ENCODE measurements around the gene LAMC3.

Gene LAMC3

DNA sequence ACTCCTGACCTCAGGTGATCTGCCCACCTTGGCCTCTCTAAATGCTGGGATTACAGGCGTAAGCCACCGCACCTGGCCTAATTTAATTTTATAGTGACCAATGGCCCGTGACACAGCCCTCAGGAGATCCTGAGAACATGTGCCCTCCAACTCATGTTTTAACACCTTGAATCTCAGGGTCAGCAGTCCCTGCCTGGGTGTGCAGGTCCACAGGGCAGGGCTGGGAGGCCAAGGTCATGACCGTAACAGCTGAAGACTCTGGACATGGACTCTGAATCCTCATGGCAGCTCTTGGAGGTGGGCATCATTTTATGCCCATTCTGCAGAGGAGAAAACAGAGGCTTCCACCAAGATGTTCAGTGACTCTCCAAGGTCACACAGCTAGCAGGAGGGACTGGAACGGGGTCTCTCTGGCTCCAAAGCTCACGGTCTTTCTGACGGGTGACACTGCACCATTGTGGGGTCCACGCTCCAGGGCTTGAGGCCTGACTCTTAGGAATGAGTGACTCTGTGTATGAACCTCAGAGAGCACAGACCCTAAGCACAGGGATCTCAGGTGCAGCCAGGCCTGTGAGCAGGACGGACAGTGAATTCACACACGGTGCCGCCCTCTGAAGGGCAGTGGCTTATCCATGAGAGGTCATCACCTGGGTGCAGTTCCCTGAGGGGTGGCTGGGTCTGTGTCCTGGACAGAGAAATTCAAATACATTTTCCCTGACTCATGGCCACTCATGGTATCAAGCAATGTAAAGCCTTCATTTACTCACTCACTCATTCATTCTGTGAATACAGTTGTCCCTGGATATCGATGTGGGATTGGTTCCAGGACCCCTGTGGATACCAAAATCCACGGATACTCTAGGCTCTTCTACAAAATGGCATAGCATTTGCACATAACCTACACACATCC, 32.8 kb upstream of the LAMC3 start:
- in situ Hi-C loops (cut with MboI; ENCODE audit: low pct_unique_long_range_greater_than_20kb, low sequenced_read_pairs), result no loop called here
- no peak for DNase-seq

- no peak for DNase-seq
- in situ Hi-C loops (cut with MboI; ENCODE audit: low pct_unique_long_range_greater_than_20kb, low sequenced_read_pairs), result no loop called here
Observed at GRCh38 chr9:130977811-130978221, 31.2 kb upstream of the LAMC3 start.

DNA sequence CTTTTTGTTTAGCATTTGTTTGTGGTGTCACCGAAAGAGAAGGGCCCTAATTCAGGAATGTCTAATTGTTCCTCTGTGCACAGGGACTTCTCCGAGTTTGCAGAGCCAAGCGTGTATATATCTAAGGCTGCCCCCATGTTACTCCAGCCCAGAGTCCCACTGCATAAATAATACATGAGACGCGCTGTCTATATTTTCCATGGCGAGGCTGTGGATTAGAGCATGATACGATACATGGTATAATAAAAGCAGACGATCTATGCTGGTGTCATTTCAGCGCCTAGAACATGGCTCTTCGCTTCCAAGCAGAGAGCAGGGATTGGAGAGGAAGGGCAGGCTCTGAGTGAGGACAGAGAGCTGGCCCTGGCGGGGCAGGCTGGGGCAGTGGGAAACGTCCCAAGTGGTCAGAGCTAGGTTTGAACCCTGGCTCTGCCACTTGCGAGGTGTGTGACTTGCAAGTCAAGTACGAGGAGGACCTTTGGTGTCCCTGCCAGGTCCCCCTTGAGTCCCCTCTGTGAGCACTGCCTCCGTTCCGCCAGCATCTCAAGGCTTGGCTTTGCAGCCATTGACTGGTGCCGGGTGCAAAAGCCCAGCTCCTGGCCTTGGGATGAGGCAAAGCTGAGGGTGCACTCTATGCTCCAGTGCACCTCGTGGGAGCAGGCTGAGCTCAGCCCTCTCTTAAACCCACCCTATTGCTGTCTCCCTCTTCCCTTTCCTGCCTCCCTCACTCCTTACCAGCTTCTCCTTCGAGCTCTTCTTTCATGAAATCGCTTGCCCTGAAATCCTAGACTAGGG, 29.2 kb upstream of the LAMC3 start:
- DNase-seq, result no peak
- in situ Hi-C loops (cut with MboI; ENCODE audit: low pct_unique_long_range_greater_than_20kb, low sequenced_read_pairs), result no loop called here

DNA sequence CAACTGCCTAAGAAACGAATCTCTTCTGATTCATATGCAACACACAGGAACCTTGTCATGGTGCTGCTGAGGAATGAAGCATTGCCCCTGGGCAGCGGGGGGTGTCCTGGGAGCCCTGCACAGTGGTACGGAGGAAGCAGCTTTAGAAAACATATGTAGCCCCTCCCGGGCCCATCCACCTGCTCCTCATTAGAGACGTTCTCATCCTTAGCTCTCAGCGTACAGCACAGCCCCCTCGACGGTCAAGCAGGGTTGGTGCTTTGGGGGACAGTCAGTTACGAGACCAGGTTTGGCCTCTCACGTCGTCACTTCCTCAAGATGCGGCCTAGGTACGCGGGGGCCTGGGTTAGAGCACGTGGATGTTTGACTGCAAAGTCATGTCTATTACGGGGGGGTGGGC, 28.4 kb upstream of the LAMC3 start:
- in situ Hi-C loops (cut with MboI; ENCODE audit: low pct_unique_long_range_greater_than_20kb, low sequenced_read_pairs), result no loop called here
- DNase-seq, result no peak

DNA sequence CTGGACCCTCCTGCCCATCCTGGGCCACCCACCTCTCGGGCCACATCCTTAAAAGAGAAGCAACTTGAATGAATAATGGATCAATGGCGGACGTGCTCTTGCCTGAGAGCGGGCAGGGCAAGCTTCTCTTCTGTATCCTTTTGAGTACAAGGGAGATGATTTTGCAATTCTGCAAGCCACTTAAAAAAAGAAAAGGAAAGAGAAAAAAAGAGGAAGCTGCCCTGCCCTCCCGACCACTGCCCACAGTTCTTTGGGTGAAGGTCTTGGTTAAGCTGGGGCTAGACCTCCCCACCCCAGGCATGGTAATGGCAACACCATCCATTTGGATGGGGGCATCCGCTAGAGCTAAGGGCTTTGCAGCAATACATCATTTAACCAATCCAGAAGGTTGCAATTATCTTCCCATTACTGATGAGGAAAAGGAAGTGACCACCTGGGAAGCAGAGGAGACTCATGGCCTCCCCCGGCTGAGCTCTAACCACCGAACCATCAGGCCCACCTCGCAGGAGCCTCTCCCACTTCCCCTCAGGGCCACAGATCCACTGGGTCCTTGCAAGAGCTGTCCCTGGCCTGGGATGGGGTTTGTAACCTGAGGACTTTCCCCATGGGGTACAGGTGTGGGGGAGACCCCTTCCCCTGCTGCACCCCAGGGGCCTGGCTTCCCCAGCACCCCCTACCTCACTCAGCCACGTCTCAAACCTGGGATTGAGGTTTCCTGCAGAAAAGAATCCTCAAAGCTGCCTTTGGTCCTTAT, 27.8 kb upstream of the LAMC3 start:
- in situ Hi-C loops (cut with MboI; ENCODE audit: low pct_unique_long_range_greater_than_20kb, low sequenced_read_pairs), result no loop called here
- peak; percentile 76 for DNase-seq

DNA sequence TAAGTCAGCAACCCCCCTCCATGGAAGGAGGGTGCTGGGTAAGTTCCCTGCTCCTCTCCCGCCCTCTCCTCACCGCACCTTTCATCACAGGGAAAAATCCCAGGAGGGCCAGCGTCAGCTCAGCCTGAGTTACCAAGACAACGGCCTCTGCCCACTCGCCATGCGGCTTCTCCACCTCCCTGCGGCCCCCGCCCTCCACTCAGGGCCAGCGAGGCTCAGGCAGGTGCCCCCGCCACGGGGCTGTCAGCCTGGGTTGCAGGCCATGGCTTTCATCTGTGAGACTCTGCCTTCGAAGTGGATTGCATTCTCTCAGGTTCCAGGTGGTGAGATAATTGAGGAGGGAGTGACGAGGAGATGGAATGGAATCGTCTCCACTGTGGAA, 27.2 kb upstream of the LAMC3 start:
- in situ Hi-C loops (cut with MboI; ENCODE audit: low pct_unique_long_range_greater_than_20kb, low sequenced_read_pairs), result no loop called here
- DNase-seq, result no peak

DNA sequence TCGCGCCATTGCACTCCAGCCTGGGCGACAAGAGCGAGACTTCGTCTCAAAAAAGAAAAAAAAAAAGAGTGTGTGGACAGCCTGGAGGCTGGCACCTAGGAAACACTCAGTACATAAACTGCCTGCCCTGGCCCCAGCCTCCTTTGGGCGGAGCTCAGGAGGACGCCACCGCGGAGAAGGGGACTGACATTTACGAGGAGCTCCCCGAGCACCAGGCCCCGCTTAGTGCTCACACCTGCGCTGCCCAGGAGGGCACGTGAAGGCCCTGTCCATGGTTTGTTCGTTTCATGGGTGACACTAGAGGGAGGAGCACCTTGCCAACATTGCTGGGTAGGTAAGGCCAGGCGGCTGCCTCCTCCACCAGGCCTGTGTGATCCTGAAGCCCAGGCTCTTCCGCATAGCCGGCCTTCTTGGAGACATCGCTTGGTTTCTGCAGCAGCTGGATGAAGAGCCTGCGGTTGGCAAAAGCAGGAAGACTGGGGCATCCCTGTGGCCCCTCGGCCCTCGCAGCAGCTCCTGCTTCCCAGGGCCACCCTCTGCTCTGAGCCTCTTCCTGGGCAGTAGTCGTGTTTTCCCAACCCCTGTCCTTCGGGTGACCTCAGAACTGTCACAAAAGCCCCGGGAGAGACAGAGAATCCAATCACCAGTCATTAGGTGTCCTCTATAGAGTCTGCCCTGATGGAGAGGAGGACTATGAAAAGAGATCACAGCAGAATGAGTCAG, 26.2 kb upstream of the LAMC3 start:
- DNase-seq, result no peak
- in situ Hi-C loops (cut with MboI; ENCODE audit: low pct_unique_long_range_greater_than_20kb, low sequenced_read_pairs), result no loop called here

- DNase-seq, result no peak
- in situ Hi-C loops (cut with MboI; ENCODE audit: low pct_unique_long_range_greater_than_20kb, low sequenced_read_pairs), result no loop called here
Observed at GRCh38 chr9:130983359-130983670, 25.7 kb upstream of the LAMC3 start.

DNA sequence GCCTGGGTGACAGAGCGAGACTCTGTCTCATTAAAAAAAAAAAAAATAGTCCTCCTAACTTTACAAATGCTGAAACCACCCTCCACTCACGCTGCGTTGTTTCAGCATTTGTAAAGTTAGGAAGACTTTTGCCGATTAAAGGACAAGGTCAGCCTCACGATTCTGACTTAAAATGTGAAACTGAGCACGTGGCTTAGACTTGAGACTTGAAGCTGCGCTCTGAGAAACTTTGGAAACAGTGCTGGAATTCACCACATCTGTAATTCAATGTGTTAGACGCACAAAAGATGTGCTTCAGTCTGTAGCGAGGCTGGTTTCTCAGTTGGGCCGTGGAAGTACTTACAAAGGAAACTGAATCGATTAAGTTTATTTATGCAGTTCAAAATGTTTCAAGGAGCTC, 25.0 kb upstream of the LAMC3 start:
- in situ Hi-C loops (cut with MboI; ENCODE audit: low pct_unique_long_range_greater_than_20kb, low sequenced_read_pairs), result no loop called here
- DNase-seq, result no peak

GRCh38 chr9:130984521-130984920, 24.5 kb upstream of the LAMC3 start:
- in situ Hi-C loops (cut with MboI; ENCODE audit: low pct_unique_long_range_greater_than_20kb, low sequenced_read_pairs), result no loop called here

GRCh38 chr9:130985029-130985428, 23.9 kb upstream of the LAMC3 start:
- no peak for DNase-seq
- in situ Hi-C loops (cut with MboI; ENCODE audit: low pct_unique_long_range_greater_than_20kb, low sequenced_read_pairs), result no loop called here

More at GRCh38 chr9:130984521-130984920, 24.5 kb upstream of the LAMC3 start:
- no peak for DNase-seq

DNA sequence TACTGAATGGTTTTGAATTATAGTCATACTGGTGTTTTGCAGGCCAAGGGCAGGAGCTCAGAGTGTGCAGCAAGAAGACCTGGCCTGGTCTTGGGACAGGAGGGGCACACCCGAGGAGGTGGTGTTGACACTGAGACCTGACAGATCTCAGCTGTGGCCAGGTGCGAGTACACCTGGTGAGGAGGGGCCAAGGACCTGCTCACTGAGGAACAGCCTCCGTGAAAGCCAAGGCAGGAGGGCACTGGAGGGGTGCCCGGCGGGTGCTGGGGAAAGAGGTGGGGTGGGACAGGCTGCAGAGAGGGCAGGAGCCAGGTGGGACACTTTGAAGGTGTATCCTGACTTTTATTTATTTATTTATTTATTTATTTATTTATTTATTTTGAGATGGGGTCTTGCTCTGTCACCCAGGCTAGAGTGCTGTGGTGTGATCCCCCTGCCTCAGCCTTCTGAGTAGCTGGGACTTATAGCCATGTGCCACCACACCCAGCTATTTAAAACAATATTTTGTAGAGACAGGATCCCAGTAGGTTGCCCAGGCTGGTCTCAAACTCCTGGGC, 23.3 kb upstream of the LAMC3 start:
- no peak for DNase-seq
- in situ Hi-C loops (cut with MboI; ENCODE audit: low pct_unique_long_range_greater_than_20kb, low sequenced_read_pairs), result no loop called here

DNA sequence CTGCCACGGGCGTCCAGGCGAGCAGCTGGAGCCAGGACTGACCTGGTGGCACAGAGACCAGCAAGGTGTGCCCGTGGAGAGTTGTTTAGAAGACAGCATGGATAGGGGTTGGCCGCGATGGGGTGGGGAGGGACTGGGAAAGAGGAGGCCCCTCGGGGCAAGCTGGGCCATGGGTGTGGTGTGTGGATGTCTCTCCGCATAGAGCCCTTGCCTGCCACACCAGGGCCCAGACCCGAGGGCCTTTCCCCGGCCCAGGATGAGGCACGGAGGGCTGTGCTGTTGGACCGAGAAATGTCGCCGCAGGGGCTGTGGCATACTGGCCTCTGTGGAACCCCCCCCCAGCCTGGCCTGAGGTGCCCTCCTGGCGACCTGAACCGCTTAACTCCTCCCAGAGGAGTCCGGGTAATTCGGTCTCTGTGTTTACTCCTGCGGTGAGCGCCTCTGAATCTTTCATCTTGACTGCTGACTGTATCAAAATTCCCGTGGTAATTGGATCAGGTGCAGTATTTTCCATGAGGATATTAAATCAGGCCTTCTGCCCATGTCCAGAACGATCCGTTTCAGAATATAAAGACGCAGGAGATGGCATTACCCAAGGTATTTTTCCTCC, 22.5 kb upstream of the LAMC3 start:
- in situ Hi-C loops (cut with MboI; ENCODE audit: low pct_unique_long_range_greater_than_20kb, low sequenced_read_pairs), result no loop called here
- DNase-seq, result no peak

DNA sequence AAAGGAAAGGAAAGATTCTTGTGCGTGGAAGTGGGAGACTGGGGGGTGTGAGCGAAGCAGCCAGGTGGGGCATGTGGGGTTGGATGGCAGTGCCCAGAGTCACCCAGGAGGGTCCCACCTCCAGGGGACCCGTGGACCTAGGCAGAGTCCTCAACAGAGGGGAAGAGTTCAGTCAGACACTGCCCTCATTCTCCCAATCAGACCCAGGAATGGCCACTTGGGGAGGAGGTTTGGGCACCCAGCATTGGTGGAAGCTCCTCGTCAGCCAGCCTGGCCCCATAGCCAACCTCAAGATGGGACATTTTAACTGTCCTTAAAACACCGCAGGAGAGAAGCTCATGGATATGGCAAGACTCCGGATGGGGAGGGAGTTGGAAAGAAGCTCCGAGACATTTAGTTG, 21.9 kb upstream of the LAMC3 start:
- DNase-seq, result no peak
- in situ Hi-C loops (cut with MboI; ENCODE audit: low pct_unique_long_range_greater_than_20kb, low sequenced_read_pairs), result no loop called here

DNA sequence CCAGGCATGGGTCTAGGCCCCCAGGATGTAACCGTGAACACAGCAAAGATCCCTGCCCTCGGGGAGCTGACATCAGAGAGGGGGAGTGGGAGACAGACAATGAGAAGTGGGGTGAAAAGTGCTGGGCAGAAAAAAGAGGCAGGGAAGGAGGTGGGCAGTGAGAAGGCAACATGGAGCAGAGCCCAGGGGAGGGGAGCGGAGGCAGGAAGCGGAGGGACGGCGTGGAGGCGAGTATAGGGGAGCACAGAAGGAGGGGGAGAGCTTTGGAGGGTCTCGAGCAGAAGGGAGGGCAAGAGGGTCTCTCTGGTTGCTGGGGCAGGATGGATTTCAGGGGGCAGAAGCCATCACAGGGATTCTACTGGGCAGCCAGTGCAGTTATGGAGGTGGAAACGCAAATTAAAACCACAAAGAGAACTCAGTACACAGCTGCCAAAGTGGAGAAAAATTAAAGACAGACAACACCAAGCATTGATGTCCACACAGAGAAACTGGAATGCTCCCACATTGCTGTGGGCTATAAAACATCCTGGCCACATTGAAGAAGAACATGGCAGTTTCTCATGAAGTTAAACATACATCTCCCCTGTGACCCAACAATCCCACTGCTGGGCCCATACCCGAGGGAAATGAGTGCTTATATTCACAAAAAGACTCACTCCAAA, 21.1 kb upstream of the LAMC3 start:
- in situ Hi-C loops (cut with MboI; ENCODE audit: low pct_unique_long_range_greater_than_20kb, low sequenced_read_pairs), result no loop called here
- no peak for DNase-seq

DNA sequence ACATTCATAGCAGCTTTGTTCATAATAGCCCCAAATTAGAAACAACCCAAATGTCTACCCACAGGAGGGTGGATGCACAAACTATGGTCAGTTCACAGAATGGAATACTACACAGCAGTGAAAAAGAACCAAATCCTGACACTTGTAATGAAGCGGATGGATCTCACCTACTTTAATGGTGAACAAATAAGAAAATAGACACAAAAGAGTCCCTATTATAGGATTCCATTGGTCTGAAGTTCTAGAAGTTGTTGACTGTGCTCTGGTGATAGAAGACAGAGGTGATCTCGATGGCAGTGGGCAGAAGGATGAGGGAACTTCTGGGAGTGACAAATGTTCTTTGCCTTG, 20.6 kb upstream of the LAMC3 start:
- in situ Hi-C loops (cut with MboI; ENCODE audit: low pct_unique_long_range_greater_than_20kb, low sequenced_read_pairs), result no loop called here
- DNase-seq, result no peak

- in situ Hi-C loops (cut with MboI; ENCODE audit: low pct_unique_long_range_greater_than_20kb, low sequenced_read_pairs), result no loop called here
- DNase-seq, result no peak
Observed at GRCh38 chr9:130988905-130989304, 20.1 kb upstream of the LAMC3 start.

DNA sequence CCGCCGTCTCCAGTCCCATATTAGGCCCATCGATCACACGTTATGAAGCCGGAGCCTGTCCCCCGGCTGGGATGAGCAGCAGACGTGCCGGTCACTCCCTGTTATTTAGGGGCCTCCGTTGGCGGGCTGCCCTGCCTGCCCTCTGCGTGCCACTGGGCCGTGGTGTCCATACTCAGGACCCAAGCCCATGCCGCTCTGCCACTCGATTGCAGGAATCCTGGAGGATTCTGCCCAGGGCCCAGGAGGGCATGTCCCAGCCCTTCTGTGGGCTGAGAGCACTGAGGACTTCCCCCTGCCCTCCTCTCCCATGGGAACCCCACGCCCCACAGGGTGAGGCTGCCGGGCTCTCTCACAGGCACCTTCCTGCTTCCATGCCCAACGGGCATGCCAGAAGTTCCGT, 19.6 kb upstream of the LAMC3 start:
- no peak for DNase-seq
- in situ Hi-C loops (cut with MboI; ENCODE audit: low pct_unique_long_range_greater_than_20kb, low sequenced_read_pairs), result no loop called here
